NOMO-1 treated with dmso at 0.1 percent for 144 hours (cell line): Measurements from ENCODE around the gene MYO18B.

Source experiments
- DNase-seq: peaks from one replicate; lab custom pipeline; 2025; ENCODE audit not compliant: unreplicated experiment; lab: John Stamatoyannopoulos, UW

Gene MYO18B

GRCh38 chr22:25896098-25896497, 154.1 kb downstream of the MYO18B start:
- no peak for DNase-seq

GRCh38 chr22:25896592-25896991, 154.6 kb downstream of the MYO18B start:
- DNase-seq = no peak

- no peak for DNase-seq
These were observed 156.8 kb downstream of the MYO18B start for GRCh38 chr22:25898707-25899365.

GRCh38 chr22:25899566-25899965, 157.6 kb downstream of the MYO18B start:
- no peak for DNase-seq

- no peak for DNase-seq
These were observed 158.4 kb downstream of the MYO18B start for GRCh38 chr22:25900390-25900789.

- DNase-seq = no peak
These were observed 158.9 kb downstream of the MYO18B start for GRCh38 chr22:25900880-25901279.

GRCh38 chr22:25902402-25902801, 160.4 kb downstream of the MYO18B start:
- DNase-seq = no peak

- no peak for DNase-seq
These were observed 161.3 kb downstream of the MYO18B start for GRCh38 chr22:25903294-25903693.

GRCh38 chr22:25908212-25908611, 166.2 kb downstream of the MYO18B start:
- no peak for DNase-seq

GRCh38 chr22:25908755-25909154, 166.8 kb downstream of the MYO18B start:
- no peak for DNase-seq

- no peak for DNase-seq
These were observed 167.8 kb downstream of the MYO18B start for GRCh38 chr22:25909614-25910387.

- no peak for DNase-seq
These were observed 169.4 kb downstream of the MYO18B start for GRCh38 chr22:25911243-25911972.

- DNase-seq = no peak
These were observed 177.5 kb downstream of the MYO18B start for GRCh38 chr22:25919452-25919851.

GRCh38 chr22:25922141-25922540, 180.2 kb downstream of the MYO18B start:
- no peak for DNase-seq

- no peak for DNase-seq
These were observed 181.9 kb downstream of the MYO18B start for GRCh38 chr22:25923914-25924313.

- DNase-seq = no peak
These were observed 186.1 kb downstream of the MYO18B start for GRCh38 chr22:25928038-25928437.

- no peak for DNase-seq
These were observed 187.4 kb downstream of the MYO18B start for GRCh38 chr22:25929321-25929878.

GRCh38 chr22:25930083-25930482, 188.1 kb downstream of the MYO18B start:
- no peak for DNase-seq

GRCh38 chr22:25930788-25931310, 188.9 kb downstream of the MYO18B start:
- no peak for DNase-seq

- no peak for DNase-seq
These were observed 191.3 kb downstream of the MYO18B start for GRCh38 chr22:25933158-25933788.
